ENCODE measurements around the gene STARD3NL. TPM values are rescaled to one million over a fixed set of nuclear protein-coding genes. Genes with fewer than 3 reads are reported as not detected.
A peak's percentile ranks its signal among the peaks of the same experiment; 100 is the strongest.
"Not testable (repeated sequence)": the region's sequence is repeated elsewhere in the genome, so short reads cannot be mapped to it uniquely, and the experiment has no call there.

STARD3NL gene, protein sequence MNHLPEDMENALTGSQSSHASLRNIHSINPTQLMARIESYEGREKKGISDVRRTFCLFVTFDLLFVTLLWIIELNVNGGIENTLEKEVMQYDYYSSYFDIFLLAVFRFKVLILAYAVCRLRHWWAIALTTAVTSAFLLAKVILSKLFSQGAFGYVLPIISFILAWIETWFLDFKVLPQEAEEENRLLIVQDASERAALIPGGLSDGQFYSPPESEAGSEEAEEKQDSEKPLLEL
- 8.4 TPM for total RNA-seq

- ATAC-seq, result peak; percentile 100
These were observed at the start of gene STARD3NL for GRCh38 chr7:38178004-38178694. TSS of gene STARD3NL (plus strand) at chr7:38178245. CDS start at chr7:38207505, 29,260 bp downstream.

DNA sequence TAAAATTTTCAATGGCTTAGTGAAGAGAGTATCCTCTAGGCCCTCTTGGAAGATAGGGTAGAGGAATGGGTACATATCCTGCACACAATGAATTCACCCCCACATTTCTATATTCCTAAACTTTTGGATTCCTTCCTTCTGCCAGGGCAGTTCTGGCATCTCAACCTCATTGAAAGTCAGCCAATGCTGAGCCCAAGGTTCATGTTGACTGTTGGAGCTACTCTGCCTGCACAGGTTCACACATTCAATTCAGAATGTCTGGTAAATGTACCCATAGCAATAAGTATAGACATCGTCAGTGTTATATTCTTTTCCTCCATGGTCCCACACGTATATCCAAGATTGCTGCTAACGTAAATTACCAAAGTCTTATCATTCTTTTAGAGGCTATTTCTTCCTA is 48.9 kb upstream of the STARD3NL start:
- ATAC-seq, result no peak

GRCh38 chr7:38129579-38129978 is 48.5 kb upstream of the STARD3NL start:
- no peak for ATAC-seq

GRCh38 chr7:38138171-38138570 is 39.9 kb upstream of the STARD3NL start:
- ATAC-seq, result no peak

DNA sequence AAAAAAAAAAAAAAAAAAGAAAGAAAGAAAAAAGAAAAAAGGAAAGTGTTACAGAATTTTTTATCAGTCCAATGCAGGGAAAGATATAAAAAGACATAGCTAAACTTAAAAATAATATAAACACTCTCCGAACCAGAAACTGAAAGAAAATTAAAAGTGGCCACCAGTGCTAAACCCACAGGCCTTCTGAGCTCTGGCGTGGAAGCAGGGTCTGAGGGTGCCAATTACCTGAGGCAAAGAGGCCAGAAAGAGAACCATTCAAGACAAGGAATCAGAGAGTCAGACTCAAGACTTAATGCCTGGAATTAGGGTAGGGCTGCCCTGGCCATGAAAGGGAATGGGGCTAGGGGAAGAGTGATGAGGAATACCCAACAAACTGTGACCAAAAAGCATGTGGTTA is 36.9 kb upstream of the STARD3NL start:
- ATAC-seq, result no peak

GRCh38 chr7:38142736-38143135 is 35.3 kb upstream of the STARD3NL start:
- no peak for ATAC-seq

- ATAC-seq, result no peak
These were observed 31.0 kb upstream of the STARD3NL start for GRCh38 chr7:38147005-38147404.

- ATAC-seq, result no peak
These were observed 26.5 kb upstream of the STARD3NL start for GRCh38 chr7:38151556-38151955.

DNA sequence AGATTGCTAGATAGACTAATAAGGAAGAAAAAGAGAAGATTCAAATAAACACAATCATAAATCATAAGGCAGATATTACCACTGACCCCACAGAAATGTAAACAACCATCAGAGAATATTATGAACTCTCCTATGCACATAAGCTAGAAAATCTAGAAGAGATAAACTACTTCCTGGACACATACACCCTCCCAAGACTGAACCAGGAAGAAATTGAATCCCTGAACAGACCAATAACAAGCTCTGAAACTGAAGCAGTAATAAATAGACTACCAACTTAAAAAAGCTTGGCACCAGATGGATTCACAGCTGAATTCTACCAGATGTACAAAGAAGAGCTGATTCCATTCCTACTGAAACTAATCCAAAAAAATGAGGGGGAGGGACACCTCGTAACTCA is 24.5 kb upstream of the STARD3NL start:
- ATAC-seq, result no peak

- ATAC-seq, result no peak
These were observed 23.8 kb upstream of the STARD3NL start for GRCh38 chr7:38154278-38154677.

GRCh38 chr7:38160003-38160571 is 18.0 kb upstream of the STARD3NL start:
- no peak for ATAC-seq

GRCh38 chr7:38162036-38162435 is 16.0 kb upstream of the STARD3NL start:
- no peak for ATAC-seq

- ATAC-seq, result no peak
These were observed 14.4 kb upstream of the STARD3NL start for GRCh38 chr7:38163671-38164070.

DNA sequence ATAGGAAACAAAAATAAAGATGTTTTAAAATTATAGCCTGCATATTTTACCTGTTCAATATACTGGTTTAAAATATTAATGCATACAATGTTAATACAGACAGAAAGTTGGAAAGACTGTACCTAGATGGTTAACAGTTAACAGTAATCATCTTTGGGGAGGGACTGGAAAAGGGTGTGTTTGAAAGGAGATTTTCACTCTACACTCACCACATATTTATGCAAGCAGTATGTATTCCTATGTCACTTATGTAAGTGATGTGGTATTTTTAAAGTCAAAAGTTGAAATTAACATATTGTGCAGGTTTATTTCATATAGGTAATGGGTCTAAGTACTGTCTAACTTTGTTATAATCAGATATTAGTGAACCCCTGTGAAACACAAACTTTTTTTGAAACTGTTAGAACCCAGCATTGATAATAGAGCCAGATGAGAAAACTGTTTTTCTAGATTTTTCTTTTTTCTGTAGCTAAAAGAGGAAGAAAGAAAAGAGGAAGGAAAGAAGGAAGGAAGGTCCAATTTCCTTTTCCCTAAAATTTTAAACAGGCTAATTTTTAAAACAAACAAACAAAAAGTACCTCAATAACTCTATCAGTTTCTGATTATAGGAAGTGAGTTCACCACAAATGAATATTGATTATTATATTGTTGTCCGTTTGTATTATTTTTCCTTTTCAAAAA is 9.0 kb upstream of the STARD3NL start:
- ATAC-seq, result peak; percentile 36

DNA sequence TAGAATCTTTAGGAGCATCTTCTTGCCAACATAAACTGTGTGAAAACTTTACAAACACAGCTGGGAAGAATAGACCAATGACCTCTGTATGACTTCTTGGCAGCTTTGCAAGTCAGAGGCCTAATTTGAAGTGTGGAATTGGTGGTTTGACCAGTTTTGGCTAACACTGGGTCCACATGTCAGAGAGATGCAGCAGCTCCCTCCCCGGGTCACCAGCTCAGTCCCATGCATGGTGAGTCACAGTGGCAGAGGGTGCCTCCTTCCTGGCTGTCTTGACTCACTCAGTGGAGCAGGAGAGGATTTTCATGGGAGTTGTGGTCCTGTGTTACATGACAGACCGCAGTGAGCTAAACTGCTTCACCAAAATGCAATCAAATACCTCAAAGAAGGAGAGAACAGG is 8.2 kb upstream of the STARD3NL start:
- ATAC-seq, result peak; percentile 98

DNA sequence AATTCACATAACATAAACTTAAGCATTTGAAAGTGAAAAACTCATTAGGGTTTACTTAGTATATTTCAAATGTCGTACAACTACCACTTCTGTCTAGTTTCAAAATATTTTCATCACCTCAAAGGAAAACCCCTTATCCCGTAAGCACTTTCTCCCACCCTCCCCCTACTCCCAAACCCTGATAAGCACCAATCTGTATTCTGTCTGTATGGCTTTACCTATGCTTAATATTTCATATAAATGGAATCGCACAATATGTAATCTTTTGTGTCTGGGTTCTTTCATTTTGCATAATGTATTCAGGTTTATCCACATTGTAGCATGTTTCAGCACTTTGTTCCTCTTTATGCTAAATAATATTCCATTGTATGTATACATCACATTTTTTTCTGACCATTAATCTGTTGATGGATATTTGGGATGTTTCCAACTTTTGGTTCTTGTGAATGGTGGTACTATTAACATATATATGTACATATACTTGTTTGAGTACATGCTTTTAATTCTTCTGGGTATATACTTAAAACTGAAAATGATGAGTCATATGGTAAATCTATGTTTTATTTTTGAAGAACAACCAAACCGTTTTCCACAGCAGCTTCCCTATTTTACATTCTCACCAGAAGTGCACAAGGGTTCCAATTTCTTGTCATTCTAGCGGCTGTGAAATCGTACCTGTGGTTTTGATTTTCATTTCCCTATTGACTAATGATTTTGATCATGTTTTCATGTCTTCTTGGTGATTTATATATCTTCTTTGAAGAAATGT is 6.2 kb upstream of the STARD3NL start:
- no peak for ATAC-seq

DNA sequence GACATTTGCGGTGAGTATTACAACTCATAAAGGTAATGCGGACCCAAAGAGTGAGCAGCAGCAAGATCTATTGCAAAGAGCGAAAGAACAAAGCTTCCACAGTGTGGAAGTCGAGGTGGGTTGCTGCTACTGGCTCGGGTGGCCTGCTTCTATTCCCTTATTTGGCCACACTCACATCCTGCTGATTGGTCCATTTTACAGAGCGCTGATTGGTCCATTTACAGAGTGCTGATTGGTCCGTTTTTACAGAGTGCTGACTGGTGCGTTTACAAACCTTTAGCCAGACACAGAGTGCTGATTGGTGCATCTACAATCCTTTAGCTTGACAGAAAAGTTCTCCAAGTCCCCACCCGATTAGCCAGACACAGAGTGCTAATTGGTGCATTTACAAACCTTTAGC is 2.5 kb upstream of the STARD3NL start:
- ATAC-seq, result not testable (repeated sequence)

DNA sequence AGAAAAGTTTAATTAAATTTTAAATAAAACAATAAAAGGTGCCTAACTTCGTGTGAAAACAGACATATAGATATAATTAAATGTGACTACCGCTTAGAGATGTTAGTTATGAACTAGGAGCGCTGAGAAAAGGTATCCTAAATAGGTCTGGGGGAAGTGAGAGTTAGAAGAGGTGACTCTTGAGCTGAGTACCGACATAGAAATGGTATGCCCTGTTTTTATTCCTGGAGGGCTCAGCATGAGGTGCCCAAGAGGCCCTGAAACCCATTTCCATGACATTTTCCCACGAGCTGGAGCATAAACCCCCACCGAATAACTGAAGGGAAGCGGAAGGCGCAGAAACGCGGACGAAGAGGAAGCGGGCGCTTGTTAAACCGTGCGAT is 433 bp upstream of the STARD3NL start:
- ATAC-seq, result no peak

- peak; percentile 43 for ATAC-seq
These were observed 775 bp downstream of the STARD3NL start for GRCh38 chr7:38178695-38179344.

- no peak for ATAC-seq
These were observed 1.8 kb downstream of the STARD3NL start for GRCh38 chr7:38179776-38180226.

- no peak for ATAC-seq
These were observed 3.1 kb downstream of the STARD3NL start for GRCh38 chr7:38181111-38181510.

DNA sequence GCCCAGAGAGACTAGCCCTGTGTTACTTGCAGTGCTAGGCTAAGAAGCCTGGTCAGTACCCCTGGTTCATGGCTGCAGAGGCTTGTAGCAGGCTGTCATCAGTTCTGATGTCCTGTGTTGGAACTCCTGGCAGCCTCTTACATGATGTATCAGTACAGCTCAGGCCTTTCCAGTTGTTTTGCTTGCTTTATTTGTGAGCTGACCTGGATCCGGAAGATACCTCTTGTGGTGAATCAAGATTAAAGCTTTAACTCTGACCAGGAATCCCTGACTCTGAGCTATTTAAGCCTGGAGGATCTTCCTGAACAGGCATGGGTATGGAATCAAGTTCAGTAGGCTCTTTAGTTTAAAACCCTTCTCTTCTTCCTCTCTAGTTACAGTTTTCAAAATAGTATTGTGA is 4.4 kb downstream of the STARD3NL start:
- no peak for ATAC-seq
